ENCODE data around the gene ZC3H6.

ZC3H6 gene

GRCh38 chr2:112312821-112313220, 37.4 kb downstream of the ZC3H6 start:
- H3F3A ChIP-seq (ENCODE audit: insufficient read depth): no peaks in the 10 kb centered on the region
- H3K9me3 ChIP-seq (ENCODE audit: insufficient read depth, low read length): no peaks in the 10 kb centered on the region
- H3K27me3 ChIP-seq (ENCODE audit: low read length): no peaks in the 10 kb centered on the region
- H3K9ac ChIP-seq (ENCODE audit: low read length): no peak overlapping the region
- H3K4me2 ChIP-seq (ENCODE audit: low read depth, low read length, poor library complexity, severe bottlenecking): no peak overlapping the region
- H3K36me3 ChIP-seq (ENCODE audit: low read length): 0 out of 2 replicates have a peak, but pooled peaks cover 7% of the 10 kb centered on the region
- no peak overlapping the region for H2AFZ ChIP-seq (ENCODE audit: low read depth, low read length, severe bottlenecking)
- H3K27ac ChIP-seq (ENCODE audit: low read depth, low read length): no peak overlapping the region
- no peaks in the 10 kb centered on the region for H3K9me2 ChIP-seq (replicated peaks; ENCODE audit: insufficient read depth, low read length)
- TF ChIP-seq, protein P1, sequence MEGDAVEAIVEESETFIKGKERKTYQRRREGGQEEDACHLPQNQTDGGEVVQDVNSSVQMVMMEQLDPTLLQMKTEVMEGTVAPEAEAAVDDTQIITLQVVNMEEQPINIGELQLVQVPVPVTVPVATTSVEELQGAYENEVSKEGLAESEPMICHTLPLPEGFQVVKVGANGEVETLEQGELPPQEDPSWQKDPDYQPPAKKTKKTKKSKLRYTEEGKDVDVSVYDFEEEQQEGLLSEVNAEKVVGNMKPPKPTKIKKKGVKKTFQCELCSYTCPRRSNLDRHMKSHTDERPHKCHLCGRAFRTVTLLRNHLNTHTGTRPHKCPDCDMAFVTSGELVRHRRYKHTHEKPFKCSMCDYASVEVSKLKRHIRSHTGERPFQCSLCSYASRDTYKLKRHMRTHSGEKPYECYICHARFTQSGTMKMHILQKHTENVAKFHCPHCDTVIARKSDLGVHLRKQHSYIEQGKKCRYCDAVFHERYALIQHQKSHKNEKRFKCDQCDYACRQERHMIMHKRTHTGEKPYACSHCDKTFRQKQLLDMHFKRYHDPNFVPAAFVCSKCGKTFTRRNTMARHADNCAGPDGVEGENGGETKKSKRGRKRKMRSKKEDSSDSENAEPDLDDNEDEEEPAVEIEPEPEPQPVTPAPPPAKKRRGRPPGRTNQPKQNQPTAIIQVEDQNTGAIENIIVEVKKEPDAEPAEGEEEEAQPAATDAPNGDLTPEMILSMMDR (IDR thresholded peaks at IDR 0.05; ENCODE audit: insufficient read depth, low read length, poor library complexity, severe bottlenecking): no peak
- no peak for TF ChIP-seq EZH2phosphoT487 (conservative IDR thresholded peaks at IDR 0.05; ENCODE audit: low read length)
- no peak overlapping the region for H3K4me3 ChIP-seq (ENCODE audit: insufficient read depth, low read length, poor library complexity, severe bottlenecking)
- no peaks in the 10 kb centered on the region for H3K79me2 ChIP-seq (ENCODE audit: insufficient read depth, low read length)
- no peaks in the 10 kb centered on the region for H4K20me1 ChIP-seq (ENCODE audit: low read depth, low read length)

DNA sequence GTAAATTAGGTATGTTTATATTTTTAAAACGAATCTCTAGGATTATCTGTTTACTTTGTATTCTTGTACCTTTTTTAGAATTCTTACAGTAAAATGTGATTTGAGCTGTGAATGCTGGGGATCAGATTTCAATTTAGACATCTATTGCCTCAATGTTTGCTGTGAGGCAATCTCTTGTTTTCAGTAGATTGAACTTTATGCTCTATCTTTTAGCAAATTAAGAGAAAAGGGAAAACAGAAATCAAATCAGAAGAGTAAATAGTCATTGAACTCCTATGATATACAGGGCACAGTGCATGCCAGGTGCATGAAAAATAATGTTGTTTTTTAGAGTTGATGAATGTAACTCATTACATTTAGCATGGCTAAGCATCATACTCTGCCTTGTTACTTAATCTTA, 39.5 kb downstream of the ZC3H6 start:
- no peaks in the 10 kb centered on the region for H3K79me2 ChIP-seq (ENCODE audit: insufficient read depth, low read length)
- H3K9me3 ChIP-seq (ENCODE audit: insufficient read depth, low read length): no peaks in the 10 kb centered on the region
- H3K9ac ChIP-seq (ENCODE audit: low read length): no peak overlapping the region
- H3F3A ChIP-seq (ENCODE audit: insufficient read depth): no peaks in the 10 kb centered on the region
- no peak overlapping the region for H3K4me2 ChIP-seq (ENCODE audit: low read depth, low read length, poor library complexity, severe bottlenecking)
- no peaks in the 10 kb centered on the region for H3K9me2 ChIP-seq (replicated peaks; ENCODE audit: insufficient read depth, low read length)
- no peak overlapping the region for H3K4me3 ChIP-seq (ENCODE audit: insufficient read depth, low read length, poor library complexity, severe bottlenecking)
- no peak overlapping the region for H2AFZ ChIP-seq (ENCODE audit: low read depth, low read length, severe bottlenecking)
- 0 out of 2 replicates have a peak, but pooled peaks cover 4% of the 10 kb centered on the region for H3K36me3 ChIP-seq (ENCODE audit: low read length)
- H3K27ac ChIP-seq (ENCODE audit: low read depth, low read length): no peak overlapping the region
- TF ChIP-seq, protein P1 (IDR thresholded peaks at IDR 0.05; ENCODE audit: insufficient read depth, low read length, poor library complexity, severe bottlenecking): no peak
- no peak for TF ChIP-seq EZH2phosphoT487 (conservative IDR thresholded peaks at IDR 0.05; ENCODE audit: low read length)
- H3K27me3 ChIP-seq (ENCODE audit: low read length): no peaks in the 10 kb centered on the region
- H4K20me1 ChIP-seq (ENCODE audit: low read depth, low read length): no peaks in the 10 kb centered on the region

- Histone ChIP-seq H4K20me1 (ENCODE audit: low read depth, low read length) (no peaks in the 10 kb centered on the region), H3K4me3 (ENCODE audit: insufficient read depth, low read length, poor library complexity, severe bottlenecking) (no peak overlapping the region), H3K36me3 (ENCODE audit: low read length) (no peaks in the 10 kb centered on the region), H3K9me3 (ENCODE audit: insufficient read depth, low read length) (no peaks in the 10 kb centered on the region), H3K27me3 (ENCODE audit: low read length) (no peaks in the 10 kb centered on the region), H3F3A (ENCODE audit: insufficient read depth) (no peaks in the 10 kb centered on the region), H2AFZ (ENCODE audit: low read depth, low read length, severe bottlenecking) (no peak overlapping the region), H3K79me2 (ENCODE audit: insufficient read depth, low read length) (no peaks in the 10 kb centered on the region), H3K9ac (ENCODE audit: low read length) (no peak overlapping the region), H3K27ac (ENCODE audit: low read depth, low read length) (no peak overlapping the region), H3K9me2 (replicated peaks; ENCODE audit: insufficient read depth, low read length) (no peaks in the 10 kb centered on the region), H3K4me2 (ENCODE audit: low read depth, low read length, poor library complexity, severe bottlenecking) (no peak overlapping the region)
- no peak for TF ChIP-seq EZH2phosphoT487 (conservative IDR thresholded peaks at IDR 0.05; ENCODE audit: low read length)
- TF ChIP-seq, protein P1 (IDR thresholded peaks at IDR 0.05; ENCODE audit: insufficient read depth, low read length, poor library complexity, severe bottlenecking): no peak
These were observed 42.1 kb downstream of the ZC3H6 start for GRCh38 chr2:112317303-112318158.
